ENCODE results near the gene NUDT1.

The NUDT1 gene

DNA sequence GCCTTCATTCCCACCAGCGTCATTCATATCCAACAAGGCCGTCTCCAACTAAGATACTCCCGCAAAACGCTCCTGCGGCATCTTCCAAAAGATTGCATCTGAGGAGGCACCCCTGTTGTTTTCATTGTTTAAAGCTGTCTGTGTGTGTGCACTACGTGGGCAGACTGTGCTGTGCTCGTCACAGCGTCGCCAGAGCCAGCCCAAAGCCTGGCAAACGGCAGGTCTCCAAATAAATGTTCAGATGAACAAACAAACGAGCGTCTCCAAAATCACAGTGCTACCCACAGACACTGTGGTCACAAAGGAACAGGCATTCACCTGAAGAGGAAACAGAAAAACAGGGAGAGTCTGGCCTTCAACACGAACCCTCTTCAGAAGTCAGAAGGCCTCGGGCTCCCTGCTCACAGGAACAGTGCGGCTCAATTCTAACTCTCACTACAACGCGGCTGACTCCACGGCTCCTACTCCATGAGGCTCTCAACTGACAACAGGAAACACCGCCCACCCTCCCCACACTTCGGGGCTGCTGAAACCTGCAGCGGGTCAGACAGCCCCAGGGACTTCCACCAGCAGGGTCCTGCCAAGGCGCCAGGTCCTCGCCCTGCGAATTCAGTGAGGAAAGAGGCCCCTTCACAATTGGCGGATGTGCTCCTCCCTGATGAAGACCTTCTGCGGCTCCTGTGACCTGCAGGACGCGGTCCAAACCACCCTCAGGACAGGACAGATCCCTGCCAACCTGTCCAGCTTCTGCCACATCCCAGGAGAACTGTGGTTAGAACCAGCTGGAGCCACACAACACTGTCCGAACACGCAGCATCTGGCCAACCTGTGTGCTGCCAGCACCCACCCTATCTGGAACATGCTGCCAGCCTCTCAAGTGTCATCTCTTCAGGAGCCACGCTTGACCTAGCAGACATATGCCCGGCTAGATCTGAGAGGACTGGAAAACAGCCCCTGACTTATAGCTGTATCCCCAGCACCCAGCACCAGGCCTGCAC, 45.3 kb upstream of the NUDT1 start:
- Mint-ChIP-seq H3K9me3 (no peaks in the 10 kb centered on the region), H3K36me3 (ENCODE audit: low read depth) (peaks cover 57% of the 10 kb centered on the region), H3K27me3 (ENCODE audit: low read depth) (peaks cover 10% of the 10 kb centered on the region), H3K4me1 (peaks cover 20% of the 10 kb centered on the region), H3K27ac (no peak overlapping the region), H3K4me3 (no peak overlapping the region)
- TF ChIP-seq, protein P1, sequence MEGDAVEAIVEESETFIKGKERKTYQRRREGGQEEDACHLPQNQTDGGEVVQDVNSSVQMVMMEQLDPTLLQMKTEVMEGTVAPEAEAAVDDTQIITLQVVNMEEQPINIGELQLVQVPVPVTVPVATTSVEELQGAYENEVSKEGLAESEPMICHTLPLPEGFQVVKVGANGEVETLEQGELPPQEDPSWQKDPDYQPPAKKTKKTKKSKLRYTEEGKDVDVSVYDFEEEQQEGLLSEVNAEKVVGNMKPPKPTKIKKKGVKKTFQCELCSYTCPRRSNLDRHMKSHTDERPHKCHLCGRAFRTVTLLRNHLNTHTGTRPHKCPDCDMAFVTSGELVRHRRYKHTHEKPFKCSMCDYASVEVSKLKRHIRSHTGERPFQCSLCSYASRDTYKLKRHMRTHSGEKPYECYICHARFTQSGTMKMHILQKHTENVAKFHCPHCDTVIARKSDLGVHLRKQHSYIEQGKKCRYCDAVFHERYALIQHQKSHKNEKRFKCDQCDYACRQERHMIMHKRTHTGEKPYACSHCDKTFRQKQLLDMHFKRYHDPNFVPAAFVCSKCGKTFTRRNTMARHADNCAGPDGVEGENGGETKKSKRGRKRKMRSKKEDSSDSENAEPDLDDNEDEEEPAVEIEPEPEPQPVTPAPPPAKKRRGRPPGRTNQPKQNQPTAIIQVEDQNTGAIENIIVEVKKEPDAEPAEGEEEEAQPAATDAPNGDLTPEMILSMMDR (IDR thresholded peaks at IDR 0.05; ENCODE audit: unreplicated experiment in 3 of 3), result no peak

DNA sequence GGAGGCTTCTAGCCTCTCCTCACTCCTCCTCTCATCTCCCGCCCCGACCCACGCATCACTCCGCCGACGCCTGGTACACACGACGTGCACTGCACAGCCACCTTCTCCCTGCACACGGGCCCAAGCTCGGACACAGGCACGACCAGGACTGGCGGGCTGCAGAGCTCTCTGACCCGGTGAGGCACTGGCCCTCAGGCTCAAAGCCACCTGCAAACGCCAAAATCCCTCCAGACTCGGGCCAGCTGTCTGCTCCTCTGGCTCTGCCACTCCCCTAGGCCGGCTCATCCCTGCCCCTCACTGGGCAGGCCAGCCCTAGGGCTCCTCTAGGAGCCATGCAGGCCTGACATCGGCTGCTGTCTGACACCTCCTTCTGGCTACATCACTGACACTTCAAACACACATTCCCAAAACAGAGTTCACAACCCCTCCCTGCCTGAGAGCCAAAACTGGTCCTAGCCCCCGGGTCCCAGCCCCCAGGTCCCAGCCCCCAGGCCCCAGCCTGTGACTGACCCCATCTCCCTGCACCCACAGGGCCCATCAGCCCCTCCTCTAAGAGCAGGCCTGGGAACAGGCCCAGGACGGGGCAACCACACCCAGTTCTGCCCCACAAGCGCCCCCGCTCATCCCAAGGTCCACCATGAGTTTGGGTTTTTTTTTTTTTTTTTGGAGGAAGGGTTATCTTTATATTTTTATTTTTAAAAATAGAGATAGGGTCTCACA, 44.4 kb upstream of the NUDT1 start:
- TF ChIP-seq, protein P1 (IDR thresholded peaks at IDR 0.05; ENCODE audit: unreplicated experiment in 3 of 3), result no peak
- H3K27me3 Mint-ChIP-seq (ENCODE audit: low read depth), result peaks cover 10% of the 10 kb centered on the region
- H3K27ac Mint-ChIP-seq, result no peak overlapping the region
- H3K4me3 Mint-ChIP-seq, result no peak overlapping the region
- H3K9me3 Mint-ChIP-seq, result no peaks in the 10 kb centered on the region
- H3K4me1 Mint-ChIP-seq, result peaks cover 24% of the 10 kb centered on the region
- H3K36me3 Mint-ChIP-seq (ENCODE audit: low read depth), result peaks cover 52% of the 10 kb centered on the region

GRCh38 chr7:2198206-2198605, 43.8 kb upstream of the NUDT1 start:
- Mint-ChIP-seq H3K36me3 (ENCODE audit: low read depth) (peaks cover 47% of the 10 kb centered on the region), H3K9me3 (no peaks in the 10 kb centered on the region), H3K4me1 (peaks cover 24% of the 10 kb centered on the region), H3K4me3 (no peak overlapping the region), H3K27ac (no peak overlapping the region), H3K27me3 (ENCODE audit: low read depth) (peaks cover 10% of the 10 kb centered on the region)
- TF ChIP-seq, protein P1 (IDR thresholded peaks at IDR 0.05; ENCODE audit: unreplicated experiment in 3 of 3), result no peak

DNA sequence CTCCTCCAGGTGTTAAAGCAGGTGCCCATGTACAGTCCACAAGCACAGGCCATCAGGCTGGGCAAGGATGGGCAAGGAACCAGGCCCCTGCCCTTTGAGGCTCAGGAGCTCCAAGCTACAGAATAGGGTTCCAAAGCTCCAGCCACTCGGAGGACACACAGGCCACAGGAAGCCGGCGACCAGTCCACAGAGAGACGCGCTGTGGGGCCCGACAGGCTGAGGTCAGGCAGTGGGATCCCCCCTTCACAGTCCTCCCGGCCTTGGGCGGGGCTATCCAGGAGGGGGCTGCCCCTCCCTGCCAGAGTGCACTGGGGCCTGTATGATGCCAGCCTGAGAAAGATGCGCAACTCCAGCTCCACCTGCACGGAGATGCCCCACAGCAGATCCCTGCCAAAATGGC, 43.3 kb upstream of the NUDT1 start:
- Mint-ChIP-seq H3K27ac (no peak overlapping the region), H3K9me3 (no peaks in the 10 kb centered on the region), H3K27me3 (ENCODE audit: low read depth) (peaks cover 10% of the 10 kb centered on the region), H3K4me1 (peaks cover 26% of the 10 kb centered on the region), H3K36me3 (ENCODE audit: low read depth) (peaks cover 44% of the 10 kb centered on the region), H3K4me3 (no peak overlapping the region)
- TF ChIP-seq, protein P1 (IDR thresholded peaks at IDR 0.05; ENCODE audit: unreplicated experiment in 3 of 3), result no peak

- TF ChIP-seq, protein P1 (IDR thresholded peaks at IDR 0.05; ENCODE audit: unreplicated experiment in 3 of 3), result no peak
- Mint-ChIP-seq H3K36me3 (ENCODE audit: low read depth) (peaks cover 38% of the 10 kb centered on the region), H3K4me1 (peaks cover 27% of the 10 kb centered on the region), H3K27ac (peak overlapping the region in 1 of 3 experiments; percentile 33), H3K4me3 (no peak overlapping the region), H3K9me3 (no peaks in the 10 kb centered on the region), H3K27me3 (ENCODE audit: low read depth) (peaks cover 14% of the 10 kb centered on the region)
Observed at GRCh38 chr7:2199528-2199927, 42.5 kb upstream of the NUDT1 start.

All from nephron (organoid).